HuH-7 (cell line): ENCODE results near the gene INVS.
"Not testable (repeated sequence)": the region's sequence is repeated elsewhere in the genome, so short reads cannot be mapped to it uniquely, and the experiment has no call there.

Source experiments
- DNase-seq: peaks from one replicate; pipeline ENCODE4 v3.0.0; 2011; ENCODE audit warnings: low spot score

The INVS gene, protein sequence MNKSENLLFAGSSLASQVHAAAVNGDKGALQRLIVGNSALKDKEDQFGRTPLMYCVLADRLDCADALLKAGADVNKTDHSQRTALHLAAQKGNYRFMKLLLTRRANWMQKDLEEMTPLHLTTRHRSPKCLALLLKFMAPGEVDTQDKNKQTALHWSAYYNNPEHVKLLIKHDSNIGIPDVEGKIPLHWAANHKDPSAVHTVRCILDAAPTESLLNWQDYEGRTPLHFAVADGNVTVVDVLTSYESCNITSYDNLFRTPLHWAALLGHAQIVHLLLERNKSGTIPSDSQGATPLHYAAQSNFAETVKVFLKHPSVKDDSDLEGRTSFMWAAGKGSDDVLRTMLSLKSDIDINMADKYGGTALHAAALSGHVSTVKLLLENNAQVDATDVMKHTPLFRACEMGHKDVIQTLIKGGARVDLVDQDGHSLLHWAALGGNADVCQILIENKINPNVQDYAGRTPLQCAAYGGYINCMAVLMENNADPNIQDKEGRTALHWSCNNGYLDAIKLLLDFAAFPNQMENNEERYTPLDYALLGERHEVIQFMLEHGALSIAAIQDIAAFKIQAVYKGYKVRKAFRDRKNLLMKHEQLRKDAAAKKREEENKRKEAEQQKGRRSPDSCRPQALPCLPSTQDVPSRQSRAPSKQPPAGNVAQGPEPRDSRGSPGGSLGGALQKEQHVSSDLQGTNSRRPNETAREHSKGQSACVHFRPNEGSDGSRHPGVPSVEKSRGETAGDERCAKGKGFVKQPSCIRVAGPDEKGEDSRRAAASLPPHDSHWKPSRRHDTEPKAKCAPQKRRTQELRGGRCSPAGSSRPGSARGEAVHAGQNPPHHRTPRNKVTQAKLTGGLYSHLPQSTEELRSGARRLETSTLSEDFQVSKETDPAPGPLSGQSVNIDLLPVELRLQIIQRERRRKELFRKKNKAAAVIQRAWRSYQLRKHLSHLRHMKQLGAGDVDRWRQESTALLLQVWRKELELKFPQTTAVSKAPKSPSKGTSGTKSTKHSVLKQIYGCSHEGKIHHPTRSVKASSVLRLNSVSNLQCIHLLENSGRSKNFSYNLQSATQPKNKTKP

DNA sequence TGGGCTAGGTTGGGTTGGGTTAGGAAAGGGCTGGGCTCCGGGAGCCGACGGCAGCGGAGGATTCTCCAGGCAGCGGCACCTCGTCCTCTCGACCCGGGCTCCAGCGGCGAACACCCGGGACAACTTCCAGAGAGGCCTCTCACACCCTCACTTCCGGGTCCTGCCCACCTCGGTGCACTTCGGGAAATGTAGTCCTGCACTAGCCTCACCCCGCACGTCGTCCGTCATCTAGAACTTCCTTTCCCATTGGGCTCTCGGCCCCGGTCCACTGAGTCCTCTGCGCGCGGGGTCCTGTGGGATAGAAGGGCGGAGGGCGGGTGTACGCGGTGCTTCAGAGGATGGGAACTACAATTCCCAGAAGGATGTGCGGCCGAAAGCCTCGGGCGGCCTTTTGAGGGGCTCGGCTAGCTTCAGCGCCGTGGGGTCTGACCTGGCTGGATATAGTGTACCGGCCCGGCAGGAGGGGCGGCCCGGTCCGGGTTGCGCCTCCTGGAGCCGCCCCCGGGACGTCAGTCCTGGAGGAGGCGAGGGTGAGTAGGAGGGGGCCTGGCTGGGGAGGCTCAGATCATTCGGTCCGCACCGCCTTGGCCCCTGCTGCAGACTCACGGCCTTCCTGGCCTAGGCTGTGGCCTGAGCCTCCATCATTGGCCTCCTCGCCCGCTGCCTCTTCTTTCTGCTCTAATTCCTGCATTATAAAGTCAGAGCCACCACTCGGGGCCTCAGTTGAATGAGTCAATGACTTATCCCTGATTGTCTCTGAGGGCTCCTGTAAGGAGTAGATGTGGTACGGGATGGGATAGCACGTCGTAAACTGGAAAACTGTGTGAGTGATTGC is at the start of gene INVS, which contains the start of gene ERP44:
Gene INVS, plus strand, starts transcription at position 357 of the 835 bp plus-strand sequence. CDS start 5,279 bp downstream, outside the sequence.
Gene ERP44, minus strand, starts transcription at position 114 of the 835 bp plus-strand sequence. CDS start 160 bp downstream, outside the sequence.
- DNase-seq = peak; percentile 83

DNA sequence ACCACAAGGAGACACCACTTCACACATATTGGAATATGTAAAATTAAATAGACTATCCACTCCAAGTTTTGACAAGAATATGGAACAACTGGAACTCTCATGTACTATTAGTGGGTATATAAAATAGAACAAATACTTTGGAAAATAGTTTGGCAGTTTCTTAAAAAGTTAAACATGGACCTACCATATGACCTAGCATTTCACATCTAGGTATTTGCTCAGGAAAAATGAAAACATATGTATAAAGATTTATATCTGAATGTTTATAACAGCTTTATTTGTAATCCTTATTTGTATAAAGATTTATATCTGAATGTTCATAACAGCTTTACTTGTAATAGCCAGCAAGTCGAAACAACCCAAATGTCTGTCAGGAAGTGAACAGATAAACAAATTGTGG is 49.5 kb upstream of the INVS start:
- no peak for DNase-seq

DNA sequence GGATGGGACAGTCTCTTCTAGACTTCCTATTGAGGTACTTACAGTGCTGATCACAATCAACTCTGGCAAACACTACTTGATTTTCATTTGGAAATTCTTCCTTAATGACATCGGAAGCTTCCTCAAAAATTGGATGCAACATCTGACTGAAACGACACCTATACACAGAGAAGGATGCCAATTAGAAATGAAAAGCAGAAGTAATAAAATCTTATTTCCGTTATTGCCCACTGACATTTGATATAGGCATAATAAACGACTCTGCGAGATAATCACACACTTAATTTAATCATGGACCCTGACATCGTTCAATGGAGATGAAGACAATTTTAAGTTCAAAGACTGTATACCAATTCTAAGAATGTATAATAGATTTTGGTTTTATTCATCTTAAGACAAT is 46.7 kb upstream of the INVS start:
- no peak for DNase-seq

DNA sequence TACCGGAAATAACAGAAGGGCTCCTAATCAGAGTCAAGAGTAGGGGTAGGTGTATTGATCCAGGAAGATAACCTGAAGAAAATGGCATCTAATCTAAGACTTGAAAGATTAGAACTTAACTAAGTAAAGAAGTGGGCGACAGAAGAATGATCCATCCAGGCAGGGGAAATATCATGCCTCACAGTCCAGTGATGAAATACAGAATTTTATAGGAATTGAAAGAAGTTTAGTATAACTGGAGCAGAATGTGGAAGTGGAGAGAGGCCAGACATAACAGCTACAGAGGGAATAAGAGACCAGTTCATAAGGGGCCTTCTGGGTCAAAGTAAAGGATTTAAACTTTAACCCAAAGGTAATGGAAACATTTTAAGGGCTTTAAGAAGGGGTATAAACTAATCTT is 42.5 kb upstream of the INVS start:
- DNase-seq = no peak

DNA sequence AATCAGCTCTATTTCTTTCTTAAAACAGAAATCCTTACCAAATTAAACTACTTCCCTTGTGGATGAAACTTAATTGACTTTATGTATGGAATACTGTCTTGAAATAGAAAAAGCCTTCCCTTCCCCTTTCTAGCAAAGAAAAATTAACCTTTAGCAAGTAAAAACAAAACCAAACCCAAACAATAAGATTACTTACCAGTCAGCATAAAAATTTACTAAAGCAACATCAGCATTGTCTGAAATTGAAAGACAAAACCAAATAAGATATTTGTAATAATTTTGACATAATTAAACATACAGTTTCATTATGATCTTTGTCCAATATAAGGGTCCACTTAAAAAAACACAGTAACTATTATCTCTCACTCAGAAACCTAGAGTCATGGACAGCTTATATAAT is 41.4 kb upstream of the INVS start:
- DNase-seq = no peak

DNA sequence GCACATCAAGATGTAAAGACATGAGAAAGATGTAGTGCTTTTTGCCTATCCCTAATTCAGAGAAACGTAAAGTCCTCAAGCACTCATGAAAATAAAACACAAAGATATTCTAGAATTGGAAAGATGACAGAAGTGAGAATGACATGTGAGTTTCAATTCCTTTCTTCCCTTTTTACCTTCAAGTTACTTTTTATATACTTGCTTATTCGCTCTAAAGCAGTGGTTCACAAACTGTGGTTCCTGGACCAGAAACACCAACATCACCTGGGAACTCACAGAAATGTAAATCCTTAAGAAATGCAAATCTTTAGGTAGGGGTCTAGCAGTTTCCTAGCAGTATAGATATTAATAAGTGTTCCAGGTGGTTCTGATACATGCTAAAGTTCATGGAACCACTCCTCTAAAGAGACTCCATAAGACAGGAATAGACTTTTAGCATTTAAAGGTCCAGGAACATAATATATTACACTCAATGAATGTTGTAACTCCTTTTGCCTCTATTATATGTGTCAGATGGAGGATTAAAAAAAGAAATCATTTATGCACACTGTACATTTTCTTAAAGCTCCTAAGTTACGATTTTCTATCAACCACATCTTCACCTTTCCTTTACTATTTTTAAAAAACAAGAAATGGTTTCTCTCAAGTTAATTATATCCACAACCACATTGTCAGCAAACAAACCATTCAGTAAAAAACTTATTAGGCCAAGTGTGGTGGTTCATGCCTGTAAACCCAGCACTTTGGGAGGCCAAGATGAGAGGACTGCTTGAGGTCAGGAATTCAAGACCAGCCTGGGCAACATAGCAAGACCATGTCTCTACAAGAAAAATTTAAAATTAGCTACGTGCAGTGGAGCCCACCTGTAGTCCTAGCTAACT is 40.1 kb upstream of the INVS start:
- DNase-seq = no peak

DNA sequence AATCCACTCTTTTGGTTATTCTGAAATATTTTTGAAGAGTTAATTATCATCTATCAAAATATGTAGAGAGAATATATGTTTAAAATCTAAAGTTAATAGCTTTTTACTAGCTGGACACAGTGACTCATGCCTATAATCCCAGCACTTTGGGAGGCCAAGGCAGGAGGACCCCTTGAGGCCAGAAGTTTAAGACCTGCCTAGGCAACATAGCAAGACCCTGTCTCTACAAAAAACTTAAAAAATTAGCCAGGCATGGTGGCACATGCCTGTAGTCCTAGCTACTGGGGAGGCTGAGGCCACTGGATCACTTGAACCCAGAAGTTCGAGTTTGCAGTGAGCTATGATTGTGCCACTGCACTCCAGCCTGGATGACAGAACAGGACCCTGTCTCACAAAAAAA is 36.4 kb upstream of the INVS start:
- not testable (repeated sequence) for DNase-seq

DNA sequence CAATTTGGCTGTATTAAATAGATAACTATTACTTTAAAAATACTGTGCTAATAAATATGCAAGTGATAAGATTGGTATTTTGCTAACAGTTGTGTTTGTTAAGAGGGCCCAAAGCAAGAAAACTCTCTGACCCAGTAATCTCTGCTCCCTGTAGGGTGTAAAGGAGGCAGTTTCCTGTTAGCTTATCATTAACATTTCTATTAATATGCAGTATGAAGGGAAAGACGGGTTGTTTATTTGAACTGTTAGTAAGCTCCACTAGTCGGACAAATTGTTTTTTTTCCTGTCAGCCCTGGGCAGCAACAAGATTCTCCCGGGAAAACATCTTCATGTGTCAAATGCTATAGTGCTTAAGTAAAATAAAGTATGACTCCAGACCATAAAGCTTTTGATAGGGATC is 35.9 kb upstream of the INVS start:
- DNase-seq = peak; percentile 10

DNA sequence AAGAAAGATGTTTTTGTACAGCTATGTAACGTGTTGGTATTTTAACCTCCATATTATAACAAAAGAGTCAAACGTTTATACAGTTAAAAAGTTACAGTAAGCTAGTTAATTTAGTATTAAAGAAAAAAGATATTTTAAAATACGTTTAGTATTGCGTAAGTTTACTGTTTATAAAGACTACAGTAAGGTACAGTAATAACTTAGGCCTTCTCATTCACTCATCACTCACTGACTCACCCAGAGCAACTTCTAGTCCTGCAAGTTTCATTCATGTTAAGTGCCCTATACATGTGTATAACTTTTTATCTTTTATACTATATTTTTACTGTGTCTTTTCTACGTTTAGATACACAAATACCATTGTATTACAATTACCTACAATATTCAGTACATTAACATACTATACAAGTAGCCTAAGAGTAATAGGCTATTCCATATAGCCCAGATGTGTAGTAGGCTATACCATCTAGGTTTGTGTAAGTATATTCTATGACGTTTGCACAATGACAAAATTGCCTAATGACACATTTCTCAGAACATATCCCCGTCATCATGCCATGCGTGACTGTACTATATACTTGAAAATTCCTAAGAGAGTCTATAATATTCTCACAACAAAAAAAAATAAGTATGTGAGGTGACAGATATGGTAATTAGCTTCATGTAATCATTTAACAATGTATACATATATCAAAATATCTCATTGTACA is 34.0 kb upstream of the INVS start:
- no peak for DNase-seq

DNA sequence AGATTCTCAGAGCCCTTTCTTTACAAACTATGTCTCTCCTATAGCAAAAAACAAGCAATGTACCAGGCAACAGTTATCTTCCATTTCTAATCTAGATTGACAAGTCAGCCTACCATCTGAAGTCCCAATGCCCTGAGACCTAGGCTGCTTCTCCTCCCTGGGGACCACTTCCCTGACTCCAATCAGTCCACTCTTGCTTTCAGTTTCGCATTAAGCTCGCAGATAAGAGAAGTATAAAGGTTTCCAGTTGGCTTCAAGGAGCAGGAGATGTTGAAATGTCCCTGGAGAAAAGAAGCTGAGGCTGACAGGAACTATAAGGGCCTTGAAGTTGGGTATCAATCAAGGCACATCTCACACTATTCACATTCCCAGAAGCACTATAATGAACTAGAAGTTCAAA is 32.5 kb upstream of the INVS start:
- DNase-seq = no peak

DNA sequence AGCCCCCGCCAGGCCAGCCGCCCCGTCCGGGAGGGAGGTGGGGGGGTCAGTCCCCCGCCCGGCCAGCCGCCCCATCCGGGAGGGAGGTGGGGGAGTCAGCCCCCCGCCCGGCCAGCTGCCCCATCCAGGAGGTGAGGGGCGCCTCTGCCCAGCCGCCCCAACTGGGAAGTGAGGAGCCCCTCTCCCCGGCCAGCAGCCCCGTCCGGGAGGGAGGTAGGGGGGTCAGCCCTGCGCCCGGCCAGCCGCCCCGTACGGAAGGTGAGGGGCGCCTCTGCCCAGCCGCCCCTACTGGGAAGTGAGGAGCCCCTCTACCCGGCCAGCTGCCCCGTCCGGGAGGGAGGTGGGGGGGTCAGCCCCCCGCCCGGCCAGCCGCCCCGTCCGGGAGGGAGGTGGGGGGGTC is 31.1 kb upstream of the INVS start:
- not testable (repeated sequence) for DNase-seq

DNA sequence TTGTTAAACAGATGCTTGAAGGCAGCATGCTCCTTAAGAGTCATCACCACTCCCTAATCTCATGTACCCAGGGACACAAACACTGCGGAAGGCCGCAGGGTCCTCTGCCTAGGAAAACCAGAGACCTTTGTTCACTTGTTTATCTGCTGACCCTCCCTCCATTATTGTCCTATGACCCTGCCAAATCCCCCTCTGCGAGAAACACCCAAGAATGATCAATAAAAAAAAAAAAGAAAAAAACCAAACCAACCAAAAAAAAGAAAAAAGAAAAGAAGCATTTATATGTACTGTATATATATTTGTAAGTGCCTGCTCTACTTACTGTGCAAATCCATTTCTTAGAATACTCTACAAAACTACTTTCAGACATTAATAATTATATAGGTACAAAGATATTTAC is 30.0 kb upstream of the INVS start:
- not testable (repeated sequence) for DNase-seq

DNA sequence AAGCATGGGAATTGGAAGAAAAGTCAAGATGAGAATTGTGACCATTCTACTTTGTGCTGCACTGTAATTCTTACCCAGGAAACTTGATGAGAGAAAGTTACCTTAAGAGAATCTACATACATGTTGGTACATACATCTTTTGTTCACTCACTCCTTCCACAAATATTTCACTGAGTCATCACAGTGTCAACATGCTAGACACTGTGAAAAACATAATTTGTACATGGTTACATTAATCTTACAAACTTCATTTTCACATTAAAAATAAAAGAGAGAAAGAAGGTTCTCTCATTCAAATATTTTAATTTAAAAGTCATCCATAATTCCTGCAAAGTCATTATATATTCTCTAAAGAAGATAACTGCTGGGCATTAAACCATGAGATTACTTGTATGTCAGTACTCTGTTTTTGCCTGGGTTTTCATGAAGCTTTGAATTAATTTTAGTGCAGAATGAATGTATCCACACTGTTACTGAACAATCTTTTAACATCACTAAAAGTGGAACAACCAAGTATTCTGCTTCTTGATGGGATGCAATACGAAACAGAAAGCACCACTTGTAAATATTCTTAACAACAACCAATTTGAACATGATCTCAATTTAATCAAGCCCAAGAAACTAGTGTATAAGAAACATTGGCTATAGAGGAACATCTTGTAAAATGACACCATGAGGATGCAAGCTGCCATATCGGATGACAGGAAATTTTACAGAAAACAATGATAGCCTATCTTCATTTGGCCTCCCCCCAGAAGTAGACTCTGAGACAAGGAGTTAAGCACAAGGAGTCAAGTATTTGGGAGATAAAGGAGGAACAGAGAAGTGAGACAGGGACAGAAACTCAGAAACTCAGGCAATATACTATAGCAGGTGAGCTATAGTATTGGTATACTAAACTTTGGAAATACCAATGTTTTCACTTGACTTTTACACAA is 28.7 kb upstream of the INVS start:
- DNase-seq = no peak

DNA sequence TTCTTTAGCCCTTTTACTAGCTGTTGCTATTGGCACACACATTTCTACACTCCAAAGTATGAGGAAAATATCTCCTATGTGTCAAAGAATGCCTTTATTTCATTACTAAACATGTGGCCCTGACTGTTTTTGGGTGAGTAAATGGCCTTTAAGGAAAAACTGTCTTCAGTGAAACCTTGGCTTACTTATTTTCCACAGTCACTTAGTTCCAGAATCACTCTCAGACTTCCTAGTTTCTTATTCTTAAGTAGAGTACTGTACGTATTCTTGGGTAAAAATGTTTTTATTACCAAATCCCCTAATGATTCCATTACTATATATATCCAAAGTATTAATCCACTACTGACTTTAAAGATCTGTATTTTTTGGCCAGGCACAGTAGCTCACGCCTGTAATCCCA is 27.8 kb upstream of the INVS start:
- no peak for DNase-seq

DNA sequence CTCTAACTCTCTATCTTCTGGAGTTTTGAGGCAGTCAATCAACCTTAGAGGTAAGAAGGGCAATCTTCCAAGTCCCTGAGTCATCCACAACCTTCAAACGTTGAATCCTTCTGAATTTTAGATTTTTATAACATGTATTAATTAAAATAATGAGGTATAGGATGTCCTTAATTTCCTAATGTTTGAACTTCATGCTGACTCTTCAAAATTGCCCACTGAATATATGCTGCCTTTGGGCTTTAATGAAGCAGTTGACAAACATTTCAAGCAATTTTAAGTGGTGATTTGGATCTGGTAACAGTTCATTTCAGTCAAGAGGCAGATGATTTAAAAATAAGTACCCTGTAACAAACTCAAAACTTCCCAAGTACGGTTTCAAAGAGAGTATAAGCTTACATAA is 26.2 kb upstream of the INVS start:
- DNase-seq = no peak

DNA sequence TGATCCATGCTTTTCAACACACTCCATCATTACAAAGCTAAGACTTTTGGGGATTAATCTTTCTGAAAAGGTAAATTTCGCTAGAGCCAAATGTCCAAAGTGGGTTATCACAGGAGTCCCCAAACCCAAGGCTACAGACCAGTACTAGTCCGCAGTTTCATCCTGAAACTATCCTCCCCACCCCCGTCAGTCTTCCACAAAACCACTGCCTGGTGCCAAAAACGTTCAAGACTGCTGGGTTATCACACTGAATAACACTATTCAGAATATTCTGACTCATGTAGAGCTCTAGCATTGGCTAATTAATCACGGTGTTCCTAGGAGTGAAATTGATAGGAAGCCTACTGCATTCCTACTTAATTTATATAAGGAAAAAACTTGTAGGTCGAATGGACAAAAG is 24.9 kb upstream of the INVS start:
- DNase-seq = no peak

DNA sequence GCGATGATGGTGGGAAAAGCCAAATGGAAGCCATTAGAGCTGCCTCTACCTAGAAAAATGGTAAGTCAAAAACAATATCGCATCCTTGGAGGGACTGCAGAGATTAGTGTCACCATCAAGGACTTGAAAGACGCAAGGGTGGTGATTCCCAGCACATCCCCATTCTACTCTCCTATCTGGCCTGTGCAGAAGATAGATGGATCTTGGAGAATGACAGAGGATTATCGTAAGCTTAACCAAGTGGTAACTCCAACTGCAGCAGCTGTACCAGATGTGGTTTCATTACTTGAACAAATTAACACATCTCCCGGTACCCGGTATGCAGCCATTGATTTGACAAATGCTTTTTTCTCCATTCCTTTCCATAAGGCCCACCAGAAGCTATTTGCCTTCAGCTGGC is 24.1 kb upstream of the INVS start:
- DNase-seq = no peak

DNA sequence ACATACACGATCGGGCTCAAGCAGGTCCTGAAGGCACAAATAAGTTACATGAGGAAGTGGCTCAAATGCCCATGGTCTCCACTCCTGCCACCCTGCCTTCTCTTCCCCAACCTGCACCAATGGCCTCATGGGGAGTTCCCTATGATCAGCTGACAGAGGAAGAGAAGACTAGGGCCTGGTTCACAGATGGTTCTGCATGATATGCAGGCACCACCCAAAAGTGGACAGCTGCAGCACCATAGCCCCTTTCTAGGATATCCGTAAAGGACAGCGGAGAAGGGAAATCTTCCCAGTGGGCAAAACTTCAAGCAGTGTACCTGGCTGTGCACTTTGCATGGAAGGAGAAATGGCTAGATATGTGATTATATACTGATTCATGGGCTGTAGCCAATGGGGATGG is 22.8 kb upstream of the INVS start:
- DNase-seq = not testable (repeated sequence)

DNA sequence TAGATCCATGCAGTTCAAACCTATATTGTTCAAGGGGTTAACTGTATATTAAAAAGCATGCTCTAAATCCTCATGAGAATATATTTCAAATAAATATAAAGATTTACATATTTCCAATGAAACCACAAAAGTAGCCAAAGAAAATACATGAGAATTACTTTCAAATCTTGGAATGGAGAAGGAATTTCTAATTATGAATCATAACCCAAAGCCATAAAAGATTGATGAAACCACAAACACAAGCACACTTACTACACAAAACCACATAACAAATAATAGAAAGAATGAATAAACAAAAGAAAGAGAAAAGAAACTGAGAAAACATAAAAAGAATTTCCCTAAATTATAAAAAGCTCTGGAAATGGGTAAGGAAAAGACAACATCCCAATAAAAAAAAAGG is 16.3 kb upstream of the INVS start:
- no peak for DNase-seq
